H1 (cell line): ENCODE results near the gene GPC6.

ENCODE experiments used
- CBX5 ChIP-seq: fragments of 300-800, 300-1000 bp; sonication (generic); IDR thresholded peaks from 2 replicates; pipeline ENCODE4 v1.7.1; 2016; ENCODE audit warnings: antibody characterized with exemption, low read length, low read depth
- CBX8 ChIP-seq: fragments of 300-800, 300-1000 bp; sonication (generic); IDR thresholded peaks from 2 replicates; pipeline ENCODE4 v1.7.1; 2016; ENCODE audit warnings: low read depth, low read length, borderline replicate concordance
- CHD1 ChIP-seq: IDR thresholded peaks from 2 replicates; pipeline ENCODE4 v1.6.1; 2012; ENCODE audit warnings: low read depth, low read length, improper control_type of control experiment
- CHD2 ChIP-seq: IDR thresholded peaks from 2 replicates; pipeline ENCODE4 v1.6.1; 2012; ENCODE audit warnings: low read length, improper control_type of control experiment
- CTCF ChIP-seq, 3 experiments: IDR thresholded peaks; 1 replicate in 2 of 3; 2 replicates in 1 of 3; pipeline versions ENCODE4 v1.5.1 to v1.6.1; 2011; ENCODE audit warnings: low read length in 3 of 3, mild to moderate bottlenecking in 3 of 3, inconsistent platforms in 2 of 3, low read depth in 1 of 3, moderate library complexity in 1 of 3; ENCODE audit not compliant: insufficient read depth in 1 of 3; ENCODE audit errors: control extremely low read depth in 1 of 3
- EP300 ChIP-seq, 2 experiments: IDR thresholded peaks; 1 replicate in 1 of 2; 2 replicates in 1 of 2; pipeline ENCODE4 v1.6.1; 2011 to 2012; ENCODE audit warnings: low read depth in 2 of 2, low read length in 2 of 2, mild to moderate bottlenecking in 2 of 2, borderline replicate concordance in 1 of 2, inconsistent platforms in 1 of 2, moderate library complexity in 1 of 2
- FOSL1 ChIP-seq: IDR thresholded peaks from 2 replicates; pipeline ENCODE4 v1.6.1; 2011; ENCODE audit warnings: mild to moderate bottlenecking, low read depth, low read length, moderate library complexity; ENCODE audit not compliant: insufficient read depth
- GABPA ChIP-seq: IDR thresholded peaks from 2 replicates; pipeline ENCODE4 v1.6.1; 2011; ENCODE audit warnings: mild to moderate bottlenecking, low read length, moderate library complexity, borderline replicate concordance; ENCODE audit not compliant: insufficient read depth
- MAX ChIP-seq: IDR thresholded peaks from 2 replicates; pipeline ENCODE4 v1.6.1; 2012; ENCODE audit warnings: inconsistent platforms
- POLR2A ChIP-seq, 2 experiments: IDR thresholded peaks; 1 replicate in 1 of 2; 2 replicates in 1 of 2; pipeline ENCODE4 v1.6.1; 2011; ENCODE audit warnings: low read depth in 2 of 2, low read length in 2 of 2, mild to moderate bottlenecking in 2 of 2; ENCODE audit errors: control extremely low read depth in 1 of 2
- POLR2AphosphoS5 ChIP-seq: IDR thresholded peaks from 2 replicates; pipeline ENCODE4 v1.6.1; 2011; ENCODE audit warnings: low read depth, low read length
- SIX5 ChIP-seq: IDR thresholded peaks from 2 replicates; pipeline ENCODE4 v1.6.1; 2011; ENCODE audit warnings: mild to moderate bottlenecking, low read depth, low read length
- SRF ChIP-seq: IDR thresholded peaks from 2 replicates; pipeline ENCODE4 v1.6.1; 2011; ENCODE audit warnings: mild to moderate bottlenecking, low read depth, low read length, moderate library complexity
- TAF7 ChIP-seq: optimal IDR thresholded peaks from 2 replicates; pipeline ENCODE3; 2011; ENCODE audit warnings: low read depth, mild to moderate bottlenecking, inconsistent platforms, low read length, moderate library complexity, borderline replicate concordance

- TF ChIP-seq CBX8 (no peak), TAF7 (no peak), CTCF (IDR thresholded peaks at IDR 0.05; ENCODE audit: control extremely low read depth in 1 of 3, insufficient read depth in 1 of 3, low read depth in 1 of 3, low read length in 3 of 3) (no peak), FOSL1 (no peak), CHD2 (no peak), GABPA (no peak), POLR2AphosphoS5 (no peak), POLR2A (IDR thresholded peaks at IDR 0.05; ENCODE audit: control extremely low read depth in 1 of 2, low read depth in 2 of 2, low read length in 2 of 2) (no peak), CBX5 (no peak), EP300 (IDR thresholded peaks at IDR 0.05; ENCODE audit: borderline replicate concordance in 1 of 2, low read depth in 2 of 2, low read length in 2 of 2) (no peak), CHD1 (no peak), SRF (no peak), SIX5 (no peak), MAX (no peak)
Measured at GRCh38 chr13:93320942-93321341, 94.3 kb downstream of the GPC6 start.
